Fibroblast of skin of left biceps (primary cell): Measurements from ENCODE around the gene LRFN4.

Experiments
- DNase-seq, 2 experiments: peaks; one replicate each; pipeline ENCODE4 v3.0.0-alpha.2; 2013; ENCODE audit warnings: low read depth in 2 of 2

The LRFN4 gene

DNA sequence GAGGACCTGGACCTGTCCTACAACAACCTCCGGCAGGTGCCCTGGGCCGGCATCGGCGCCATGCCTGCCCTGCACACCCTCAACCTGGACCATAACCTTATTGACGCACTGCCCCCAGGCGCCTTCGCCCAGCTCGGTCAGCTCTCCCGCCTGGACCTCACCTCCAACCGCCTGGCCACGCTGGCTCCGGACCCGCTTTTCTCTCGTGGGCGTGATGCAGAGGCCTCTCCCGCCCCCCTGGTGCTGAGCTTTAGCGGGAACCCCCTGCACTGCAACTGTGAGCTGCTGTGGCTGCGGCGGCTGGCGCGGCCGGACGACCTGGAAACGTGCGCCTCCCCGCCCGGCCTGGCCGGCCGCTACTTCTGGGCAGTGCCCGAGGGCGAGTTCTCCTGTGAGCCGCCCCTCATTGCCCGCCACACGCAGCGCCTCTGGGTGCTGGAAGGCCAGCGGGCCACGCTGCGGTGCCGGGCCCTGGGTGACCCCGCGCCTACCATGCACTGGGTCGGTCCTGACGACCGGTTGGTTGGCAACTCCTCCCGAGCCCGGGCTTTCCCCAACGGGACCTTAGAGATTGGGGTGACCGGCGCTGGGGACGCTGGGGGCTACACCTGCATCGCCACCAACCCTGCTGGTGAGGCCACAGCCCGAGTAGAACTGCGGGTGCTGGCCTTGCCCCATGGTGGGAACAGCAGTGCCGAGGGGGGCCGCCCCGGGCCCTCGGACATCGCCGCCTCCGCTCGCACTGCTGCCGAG is 1.5 kb downstream of the LRFN4 start:
- no peak for DNase-seq

DNA sequence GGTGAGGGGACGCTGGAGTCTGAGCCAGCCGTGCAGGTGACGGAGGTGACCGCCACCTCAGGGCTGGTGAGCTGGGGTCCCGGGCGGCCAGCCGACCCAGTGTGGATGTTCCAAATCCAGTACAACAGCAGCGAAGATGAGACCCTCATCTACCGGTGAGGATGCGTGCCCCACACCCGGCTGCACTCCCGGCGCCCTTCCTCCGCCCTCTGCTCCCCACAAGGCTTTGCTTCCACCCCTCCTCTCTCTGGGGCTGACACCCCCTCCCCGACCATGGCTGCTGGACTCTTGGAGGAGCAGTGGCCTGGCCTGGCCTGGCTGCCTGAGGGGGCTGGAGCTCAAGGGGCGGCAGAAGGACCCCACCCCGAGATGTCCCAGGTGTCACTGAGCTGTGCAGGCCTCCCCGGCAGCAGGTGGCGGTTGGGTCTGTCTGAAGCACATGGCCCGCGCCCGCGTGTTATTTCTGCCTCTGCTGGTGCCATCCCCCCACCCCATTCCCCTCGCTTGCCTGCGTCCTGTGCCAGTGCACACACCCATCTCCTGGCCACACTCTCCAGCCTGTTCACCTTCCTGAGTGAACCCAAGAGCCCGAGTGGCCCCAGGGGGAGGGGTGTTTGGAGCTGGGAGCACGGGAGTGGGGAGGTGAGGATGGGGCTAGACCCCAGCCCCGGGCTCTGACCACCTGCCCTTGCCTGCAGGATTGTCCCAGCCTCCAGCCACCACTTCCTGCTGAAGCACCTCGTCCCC is 2.2 kb downstream of the LRFN4 start:
- DNase-seq = no peak

DNA sequence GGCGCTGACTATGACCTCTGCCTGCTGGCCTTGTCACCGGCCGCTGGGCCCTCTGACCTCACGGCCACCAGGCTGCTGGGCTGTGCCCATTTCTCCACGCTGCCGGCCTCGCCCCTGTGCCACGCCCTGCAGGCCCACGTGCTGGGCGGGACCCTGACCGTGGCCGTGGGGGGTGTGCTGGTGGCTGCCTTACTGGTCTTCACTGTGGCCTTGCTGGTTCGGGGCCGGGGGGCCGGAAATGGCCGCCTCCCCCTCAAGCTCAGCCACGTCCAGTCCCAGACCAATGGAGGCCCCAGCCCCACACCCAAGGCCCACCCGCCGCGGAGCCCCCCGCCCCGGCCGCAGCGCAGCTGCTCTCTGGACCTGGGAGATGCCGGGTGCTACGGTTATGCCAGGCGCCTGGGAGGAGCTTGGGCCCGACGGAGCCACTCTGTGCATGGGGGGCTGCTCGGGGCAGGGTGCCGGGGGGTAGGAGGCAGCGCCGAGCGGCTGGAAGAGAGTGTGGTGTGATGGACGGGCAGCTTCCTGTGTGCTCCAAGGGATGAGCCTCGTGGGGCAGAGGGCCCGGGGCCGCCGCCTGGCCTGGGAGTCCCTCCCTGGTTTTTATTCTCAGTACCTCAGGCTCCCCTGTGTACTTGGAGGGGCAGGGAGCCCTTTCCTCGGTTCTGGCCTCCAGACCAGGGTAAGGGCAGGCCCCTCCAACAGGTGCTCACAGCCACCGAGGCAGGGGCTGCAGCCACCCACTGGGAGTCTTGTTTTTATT is 3.0 kb downstream of the LRFN4 start:
- DNase-seq = no peak

DNA sequence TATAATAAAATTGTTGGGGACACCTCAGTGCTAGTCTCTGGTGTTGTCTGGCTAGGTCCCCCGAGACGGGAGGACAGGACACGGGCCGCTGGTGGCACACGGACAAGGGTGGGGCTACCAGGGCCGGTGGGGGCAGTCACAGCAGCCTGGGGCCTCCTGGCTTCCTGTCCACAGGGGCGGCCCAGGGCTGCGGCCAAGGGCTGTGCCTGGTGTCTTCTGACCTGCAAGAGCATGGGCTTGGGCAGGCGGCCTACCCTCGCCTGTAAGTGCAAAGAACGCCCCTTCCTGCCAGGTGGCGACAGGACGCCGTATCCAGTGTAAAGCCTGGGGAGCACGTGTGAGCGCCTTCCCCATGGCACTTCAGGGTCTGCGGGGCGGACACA is 3.6 kb downstream of the LRFN4 start:
- DNase-seq = no peak

DNA sequence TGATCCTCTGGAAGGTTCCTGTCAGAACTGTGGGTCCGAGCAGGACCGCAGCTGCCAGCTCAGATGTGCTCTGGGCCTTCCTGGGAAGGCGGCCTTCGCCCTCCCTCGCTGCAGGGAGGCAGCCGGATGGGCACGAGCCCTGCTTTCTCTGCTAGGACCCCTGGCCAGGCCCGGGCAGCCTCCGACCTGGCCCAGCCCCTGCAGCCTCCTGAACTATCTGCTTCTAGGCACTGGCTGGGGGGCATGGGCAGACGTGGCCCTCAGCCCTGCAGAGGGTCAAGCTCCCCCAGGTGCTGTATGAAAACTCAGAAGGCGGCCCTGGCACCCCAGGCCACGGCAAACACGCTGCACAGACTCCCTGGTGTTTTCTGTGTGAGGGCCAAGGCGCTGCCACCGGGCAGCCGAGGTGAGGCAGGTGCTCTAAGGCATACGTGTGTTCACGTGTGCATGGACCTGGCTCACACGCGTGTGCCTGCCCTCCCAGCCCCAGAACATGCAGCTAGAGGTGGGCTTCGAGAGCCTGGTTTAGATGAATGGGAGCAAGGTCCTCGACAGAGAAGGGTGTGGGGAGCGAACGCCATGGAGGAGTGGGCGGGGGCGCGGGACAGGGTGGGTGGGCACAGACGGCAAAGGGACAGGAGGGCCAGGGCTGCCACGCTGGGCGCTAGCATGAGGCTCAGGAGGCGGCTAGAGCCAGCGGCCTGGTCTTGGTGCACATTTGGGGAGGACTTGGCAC is 4.3 kb downstream of the LRFN4 start:
- no peak for DNase-seq

DNA sequence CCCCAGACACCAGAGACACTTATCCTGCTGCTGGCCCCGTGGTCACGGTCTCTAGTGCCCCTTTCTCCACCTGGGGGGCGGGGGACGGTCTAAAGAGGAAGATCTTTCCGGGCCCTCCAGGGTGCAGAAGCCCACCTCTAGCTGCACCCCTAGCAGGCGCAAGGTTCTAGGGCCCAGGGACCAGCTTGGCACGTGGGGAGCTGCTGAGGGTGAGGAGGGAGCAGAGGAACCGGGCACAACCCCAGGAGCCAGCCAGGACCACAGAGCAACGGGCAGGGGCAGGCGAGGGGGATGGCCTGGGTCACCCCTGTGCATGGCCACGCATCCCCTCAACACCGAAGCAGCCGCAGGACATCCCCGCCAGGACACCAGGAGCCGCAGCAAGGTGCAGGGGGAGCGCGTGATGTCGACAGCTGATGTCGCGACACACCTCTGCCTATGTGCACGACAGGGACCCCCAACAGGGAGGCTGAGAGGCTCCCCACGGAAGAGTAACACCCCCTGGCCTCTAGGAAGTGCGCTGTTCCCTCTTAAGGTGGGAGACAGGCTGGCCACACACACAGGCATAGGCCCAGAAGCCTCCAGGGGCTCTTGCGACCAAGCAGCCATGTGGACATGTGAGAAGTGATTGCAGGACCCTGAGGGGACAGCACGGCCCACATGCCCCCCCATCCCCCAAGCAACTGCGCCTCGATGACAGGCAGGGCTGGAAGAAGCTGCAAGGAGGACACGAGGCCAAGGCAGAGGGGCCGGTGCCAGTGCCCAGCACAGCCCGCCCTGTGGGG is 5.1 kb downstream of the LRFN4 start:
- no peak for DNase-seq

DNA sequence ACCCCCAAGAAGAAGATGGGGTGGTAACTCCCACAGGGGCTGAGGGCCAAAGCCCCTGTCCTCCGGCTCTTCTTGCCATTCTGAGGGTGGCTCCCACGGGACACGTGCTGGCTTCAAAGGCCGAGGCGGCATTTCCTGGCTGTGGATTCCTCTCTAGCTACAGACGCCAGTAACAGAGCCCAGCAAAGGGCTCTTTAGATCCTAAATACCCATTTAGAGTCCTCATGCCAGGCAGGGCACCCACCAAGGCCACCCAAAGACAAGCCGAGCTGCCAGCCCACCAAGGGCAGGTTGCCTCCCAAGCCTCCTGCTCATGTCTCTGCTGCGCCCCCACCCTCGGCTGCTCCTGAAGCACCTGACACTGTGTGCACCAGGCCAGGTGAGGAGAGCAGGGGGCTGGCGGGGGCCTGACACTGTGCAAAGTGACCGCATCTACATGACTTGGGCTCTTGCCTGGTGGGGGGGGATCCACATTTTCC is 5.7 kb downstream of the LRFN4 start:
- no peak for DNase-seq

DNA sequence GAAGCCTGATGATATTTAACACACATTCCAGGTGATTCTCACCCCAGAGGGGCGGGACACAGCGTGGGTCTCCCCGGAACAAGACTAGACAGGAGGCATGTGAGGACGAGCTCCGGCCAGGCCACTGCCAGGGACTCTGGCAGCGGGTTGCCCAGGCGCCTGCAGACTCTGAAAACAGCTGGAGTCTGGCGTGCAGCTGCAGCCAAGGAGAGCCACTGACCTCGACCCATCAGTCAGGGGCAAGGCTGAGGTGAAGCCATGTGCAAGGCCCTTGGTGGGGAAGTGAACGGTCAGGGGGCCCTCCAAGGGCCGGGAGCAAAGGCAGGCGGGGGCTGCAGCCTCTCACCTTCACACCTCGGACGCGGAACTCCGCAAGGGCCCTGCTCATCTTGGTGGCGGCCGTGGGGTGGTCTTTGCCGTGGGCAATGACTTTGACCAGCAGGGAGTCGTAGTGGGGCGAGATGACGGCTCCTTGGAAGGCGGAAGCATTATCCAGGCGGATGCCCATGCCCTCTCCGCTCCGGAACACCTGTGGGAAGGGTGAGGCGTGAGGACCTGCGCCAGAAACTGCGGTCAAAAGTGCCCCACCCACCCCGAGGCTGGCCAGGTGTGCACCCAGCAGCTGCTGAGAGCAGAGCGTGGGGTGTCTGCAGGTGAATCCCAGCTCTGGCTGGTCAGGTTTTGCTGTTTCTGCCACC is 6.7 kb downstream of the LRFN4 start:
- DNase-seq = no peak

DNA sequence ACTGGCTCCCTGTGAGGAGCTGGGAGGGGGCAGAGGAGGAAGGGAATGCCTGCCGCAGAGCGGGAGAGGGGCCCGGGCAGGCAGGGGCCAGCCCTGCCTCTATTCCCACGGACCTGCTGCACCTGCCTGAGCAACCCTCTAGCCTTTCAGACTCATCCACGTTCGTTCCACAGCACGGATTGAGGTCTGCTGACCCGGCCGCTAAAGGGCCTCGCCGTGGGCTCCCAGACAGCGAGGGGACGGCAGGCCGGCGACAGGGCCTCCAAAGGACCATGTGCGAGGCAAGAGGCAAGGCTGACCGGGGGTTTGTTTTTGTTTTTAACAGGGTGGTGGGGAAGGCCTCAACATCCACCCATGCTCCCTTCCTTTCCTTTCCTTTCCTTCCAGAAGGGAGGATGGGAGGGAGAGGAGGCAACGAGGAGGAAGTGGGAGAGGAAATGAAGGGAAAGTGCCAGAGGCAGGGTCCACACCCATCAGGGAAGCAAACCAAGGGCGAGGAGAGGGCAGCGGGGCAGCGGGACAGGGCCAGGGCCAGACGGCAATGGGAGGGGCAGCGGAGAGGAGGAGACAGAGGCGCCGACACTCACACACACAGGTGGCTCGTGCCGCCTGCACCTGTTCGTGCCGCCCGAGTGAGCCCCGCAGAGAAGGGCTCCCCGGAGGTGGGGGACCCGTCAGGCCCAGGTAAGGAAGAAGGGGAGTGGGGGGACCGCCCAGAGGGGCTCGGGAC is 7.5 kb downstream of the LRFN4 start:
- no peak for DNase-seq

DNA sequence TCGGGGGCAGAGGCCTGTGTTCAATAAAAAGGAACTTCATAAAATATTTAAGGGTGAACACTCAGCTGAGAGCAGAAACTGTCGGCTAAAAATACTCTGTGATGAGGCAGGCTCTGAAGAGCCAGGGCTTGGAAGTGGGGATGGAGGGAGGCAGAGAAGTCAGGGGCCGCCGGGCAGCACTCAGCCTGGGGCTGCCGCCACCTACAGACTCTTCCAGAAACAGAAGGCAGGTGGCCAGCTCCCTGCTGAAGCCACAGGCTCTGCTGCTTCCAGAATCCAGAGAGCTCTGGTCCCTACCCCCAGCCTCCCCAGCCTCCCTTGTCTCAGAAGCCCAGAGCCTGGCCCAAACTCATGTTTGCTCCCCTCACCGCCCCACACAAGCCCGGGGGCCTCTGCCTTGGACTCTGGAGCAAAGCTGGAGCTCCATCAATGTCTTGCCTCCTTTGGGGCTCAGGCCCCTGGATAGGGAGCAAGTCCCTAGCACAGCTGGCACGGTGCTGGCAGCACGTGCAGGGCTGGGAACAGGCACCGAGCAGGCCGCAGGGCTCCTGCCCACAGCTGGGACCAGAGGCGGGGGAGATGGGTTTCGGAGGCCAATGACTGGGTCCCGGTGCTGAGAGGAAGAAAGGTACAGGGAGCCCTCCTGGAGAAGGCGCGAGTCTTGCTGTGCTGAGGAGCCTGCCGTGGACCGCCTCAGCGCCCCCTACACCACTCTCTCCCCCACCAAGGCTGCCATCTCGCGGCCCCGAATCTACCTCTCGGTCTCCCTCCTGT is 8.2 kb downstream of the LRFN4 start:
- no peak for DNase-seq

DNA sequence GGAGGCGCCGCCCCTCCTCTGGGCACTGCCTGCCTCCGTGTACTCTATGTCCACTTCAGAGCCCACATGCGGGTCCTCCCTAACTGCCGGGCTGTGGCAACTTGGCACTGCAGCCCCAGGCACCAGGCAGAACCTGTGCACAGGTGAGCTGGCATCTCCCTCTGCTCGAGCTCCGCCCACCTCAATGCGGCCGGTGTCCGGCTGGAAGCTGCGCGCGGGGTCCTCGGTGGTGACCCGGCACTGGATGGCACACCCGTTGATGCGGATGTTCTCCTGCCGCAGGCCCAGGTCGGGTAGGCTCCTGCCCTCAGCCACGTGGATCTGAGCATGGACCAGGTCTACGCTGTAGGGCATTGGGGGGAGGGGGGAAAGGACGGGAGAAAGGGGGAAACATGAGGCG is 9.1 kb downstream of the LRFN4 start:
- no peak for DNase-seq

DNA sequence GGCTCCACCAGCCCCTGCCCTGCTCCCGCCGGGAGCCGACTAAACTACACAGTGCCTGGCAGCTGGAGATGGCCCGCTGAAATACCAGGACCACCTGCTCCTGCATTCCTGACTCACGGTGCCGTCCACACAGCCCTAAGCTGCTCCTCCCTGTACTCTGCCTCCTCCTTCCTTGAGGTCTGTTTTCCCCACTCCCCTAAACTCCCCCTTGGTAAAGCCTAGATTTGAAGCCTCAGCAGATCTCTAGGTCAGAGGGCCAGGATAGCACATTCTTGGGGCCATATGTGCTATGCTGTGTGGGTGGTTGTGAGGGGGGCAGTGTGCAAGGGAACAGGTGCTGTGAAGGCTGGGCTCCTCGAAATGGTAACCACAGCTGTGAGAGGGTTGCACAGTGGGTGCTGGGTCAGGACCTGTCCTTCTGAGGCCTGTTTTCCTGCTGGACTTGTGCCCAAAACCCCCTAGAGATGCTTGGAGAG is 9.7 kb downstream of the LRFN4 start:
- DNase-seq = no peak

DNA sequence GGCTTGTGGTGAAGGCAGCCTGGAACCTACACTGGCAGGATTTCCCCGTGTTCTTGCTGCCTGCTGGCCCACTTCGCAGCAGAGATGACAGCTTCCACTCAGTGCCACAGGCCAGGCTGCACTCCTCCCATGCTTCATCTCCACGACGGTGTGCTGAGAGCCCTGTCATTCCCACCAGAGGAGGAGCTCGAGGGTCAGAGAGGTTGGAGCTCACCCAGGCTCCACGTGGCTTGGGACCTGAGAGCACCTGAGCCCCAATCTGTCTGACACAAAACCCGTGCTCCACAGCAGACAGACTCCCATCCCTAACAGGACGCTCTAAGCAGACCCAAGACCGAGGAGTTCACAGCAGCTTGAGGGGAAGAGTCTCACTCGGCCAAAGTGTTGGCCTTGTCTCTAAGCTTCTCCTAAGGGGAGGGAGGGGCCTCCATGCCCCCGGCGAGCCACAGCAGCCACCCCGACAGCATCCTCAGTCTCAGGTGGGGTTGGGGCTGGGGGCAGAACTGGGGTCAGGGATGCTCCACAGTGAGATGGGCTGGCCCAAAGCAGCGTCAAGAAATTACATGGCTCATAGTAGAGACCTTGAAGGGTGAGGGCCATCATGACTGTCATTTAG is 10.7 kb downstream of the LRFN4 start:
- no peak for DNase-seq

DNA sequence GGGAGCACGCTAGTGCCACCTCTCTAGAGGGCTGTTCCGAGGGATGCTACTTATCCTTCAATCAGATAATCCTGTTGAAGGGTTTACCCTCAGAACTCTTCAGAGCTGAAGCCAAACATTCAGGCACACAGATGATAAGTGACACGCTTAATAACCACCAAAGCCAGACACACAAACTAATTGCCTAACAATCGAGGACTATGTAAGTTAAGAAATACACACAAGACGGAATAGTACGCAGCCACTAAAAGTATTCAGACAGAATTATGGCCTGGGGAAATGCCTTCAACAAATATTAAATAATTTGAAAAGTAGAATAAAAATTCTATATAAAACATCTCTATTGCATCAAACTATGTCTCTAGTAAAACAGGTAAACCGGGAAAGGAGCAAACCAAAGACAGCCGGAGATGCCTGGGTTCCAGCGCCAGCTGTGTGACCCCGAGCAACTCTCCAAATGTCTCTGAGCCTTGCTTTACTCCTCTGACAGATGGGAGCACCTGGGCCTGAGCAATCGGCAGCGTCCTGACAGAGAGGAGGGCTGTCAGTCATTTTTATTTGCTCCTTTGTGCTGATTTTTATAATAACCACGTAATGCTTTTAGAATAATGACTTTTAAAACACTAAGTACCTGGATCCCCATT is 11.3 kb downstream of the LRFN4 start:
- DNase-seq = no peak

DNA sequence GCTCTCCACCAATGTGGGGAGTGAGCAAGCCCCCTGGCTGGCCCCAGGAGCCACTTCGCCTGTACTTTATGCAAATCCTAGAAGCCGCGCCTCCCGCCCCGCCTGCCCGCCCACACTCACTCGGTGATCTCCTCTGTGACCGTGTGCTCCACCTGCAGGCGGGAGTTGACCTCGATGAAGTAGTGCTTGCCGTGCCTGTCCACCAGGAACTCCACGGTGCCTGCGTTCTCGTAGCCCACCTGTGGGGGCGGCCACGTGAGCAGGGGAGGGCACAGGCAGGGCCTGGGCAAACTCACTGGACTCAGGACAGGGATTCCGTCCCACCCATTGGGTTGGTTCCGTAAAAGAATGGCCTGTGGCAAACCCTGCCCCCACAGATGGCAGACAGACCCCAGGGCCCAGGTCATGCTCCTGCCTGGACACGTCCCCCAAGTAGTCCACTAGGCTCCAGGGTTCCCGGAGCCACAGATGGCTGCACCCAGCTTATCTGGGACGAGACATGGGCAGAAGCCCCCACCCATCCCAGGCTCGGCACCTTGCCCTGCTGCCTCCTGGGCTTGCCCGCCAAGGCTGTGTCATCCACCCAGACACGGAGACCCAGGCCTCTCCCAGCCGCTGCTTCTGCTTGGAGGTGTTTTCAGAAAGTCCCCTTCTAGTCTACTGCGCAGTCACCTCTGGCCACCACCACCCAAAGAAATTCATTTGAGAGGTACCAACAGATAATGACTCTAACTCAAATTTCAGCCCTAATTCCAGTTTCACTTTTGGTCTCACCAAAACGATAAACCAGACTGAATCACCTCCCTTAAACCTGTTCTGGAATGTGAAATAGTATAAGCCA is 12.1 kb downstream of the LRFN4 start:
- no peak for DNase-seq

DNA sequence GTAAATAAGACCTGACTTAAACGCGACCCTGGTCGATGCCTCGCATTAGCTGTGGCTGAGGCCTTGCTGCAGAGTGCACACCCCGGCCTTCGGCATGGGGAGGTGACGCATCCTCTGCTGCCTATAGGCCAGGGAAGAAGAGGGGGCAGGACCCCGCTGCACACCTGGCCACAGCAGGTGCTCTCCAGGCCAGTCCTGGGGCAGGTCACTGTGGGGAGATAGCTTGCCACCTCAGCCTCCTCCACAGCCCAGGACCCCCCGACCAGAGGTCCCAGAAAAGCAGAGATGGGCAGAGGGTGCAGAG is 12.7 kb downstream of the LRFN4 start:
- DNase-seq = no peak

DNA sequence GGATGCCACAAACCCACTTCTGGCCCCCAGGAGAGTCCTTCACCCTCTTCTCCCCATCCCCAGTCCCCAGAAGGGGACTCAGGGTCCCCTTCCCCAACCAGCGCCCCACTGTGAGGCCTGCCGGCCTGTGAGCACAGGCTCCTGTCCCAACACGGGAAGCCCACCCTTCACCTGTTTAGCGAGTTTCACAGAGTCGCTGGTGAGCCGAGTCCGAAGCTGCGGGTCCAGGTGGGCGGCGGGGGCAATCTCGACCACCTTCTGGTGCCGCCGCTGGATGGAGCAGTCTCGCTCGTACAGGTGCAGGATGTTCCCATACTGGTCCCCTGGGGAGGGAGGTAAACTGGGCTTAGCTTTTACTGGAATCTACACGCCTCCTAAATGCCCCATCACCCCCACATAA is 13.3 kb downstream of the LRFN4 start:
- DNase-seq = no peak
